ENCODE results near the gene SEPTIN5.

DNA sequence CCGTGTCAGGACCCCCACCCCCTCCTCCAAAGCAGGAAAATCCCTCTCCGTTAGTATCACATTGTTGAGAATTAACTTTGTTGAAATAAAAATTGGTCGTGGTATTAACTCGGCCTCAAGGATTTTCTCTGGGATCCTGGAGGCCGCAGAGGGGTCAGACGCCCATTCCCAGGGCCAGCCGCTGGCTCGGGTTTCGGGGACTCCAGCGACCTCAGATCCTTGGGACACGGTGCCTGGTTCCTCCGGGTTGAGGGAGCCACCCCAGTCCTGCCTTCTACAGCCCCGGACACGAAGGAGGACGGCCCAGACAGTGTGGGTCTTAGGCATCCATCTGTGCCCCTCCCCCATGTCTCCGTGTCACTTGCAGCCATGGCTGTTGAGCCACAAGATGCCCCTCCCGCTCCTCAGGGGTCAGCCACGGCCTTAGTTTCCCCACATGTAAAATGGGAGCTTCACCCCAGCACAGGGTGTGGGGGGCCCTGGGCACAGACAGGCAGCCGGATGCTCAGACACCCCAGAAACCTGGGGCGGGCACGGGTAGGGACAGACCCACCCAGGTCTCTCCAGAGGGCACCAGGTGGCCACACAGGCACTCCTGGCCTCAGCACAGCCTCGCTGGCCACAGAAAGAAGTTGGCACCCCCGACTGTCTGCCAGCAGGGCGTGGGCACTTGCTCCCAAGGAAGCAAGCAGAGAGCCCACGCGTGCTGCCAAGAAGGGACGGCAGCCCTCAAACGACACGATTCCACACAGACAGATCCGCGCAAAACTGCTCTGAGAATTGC is 24.6 kb downstream of the SEPTIN5 start:
- no peak for TF ChIP-seq CTCF (IDR thresholded peaks at IDR 0.05)
- no peak for TF ChIP-seq EZH2 (IDR thresholded peaks at IDR 0.05)
